ENCODE measurements around the gene OASL.

DNA sequence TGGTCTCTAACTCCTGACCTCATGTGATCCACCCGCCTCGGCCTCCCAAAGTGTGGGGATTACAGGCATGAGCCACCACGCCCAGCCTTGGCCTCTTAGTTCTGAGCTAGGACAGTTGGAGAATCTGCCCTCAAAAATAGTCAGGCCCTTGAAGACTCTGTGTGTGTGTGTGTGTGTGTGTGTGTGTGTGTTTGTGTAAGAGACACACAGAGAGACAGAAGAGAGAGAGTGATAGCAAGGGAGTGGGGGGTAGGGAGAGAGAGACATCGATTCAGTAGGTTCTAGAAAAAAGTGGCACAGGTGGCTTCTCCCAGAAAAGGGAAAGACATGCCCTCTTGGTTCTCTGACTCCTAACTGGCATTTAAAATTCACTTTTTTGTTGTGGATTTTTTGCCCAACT, 55.3 kb downstream of the OASL start:
- TF ChIP-seq, protein P1, sequence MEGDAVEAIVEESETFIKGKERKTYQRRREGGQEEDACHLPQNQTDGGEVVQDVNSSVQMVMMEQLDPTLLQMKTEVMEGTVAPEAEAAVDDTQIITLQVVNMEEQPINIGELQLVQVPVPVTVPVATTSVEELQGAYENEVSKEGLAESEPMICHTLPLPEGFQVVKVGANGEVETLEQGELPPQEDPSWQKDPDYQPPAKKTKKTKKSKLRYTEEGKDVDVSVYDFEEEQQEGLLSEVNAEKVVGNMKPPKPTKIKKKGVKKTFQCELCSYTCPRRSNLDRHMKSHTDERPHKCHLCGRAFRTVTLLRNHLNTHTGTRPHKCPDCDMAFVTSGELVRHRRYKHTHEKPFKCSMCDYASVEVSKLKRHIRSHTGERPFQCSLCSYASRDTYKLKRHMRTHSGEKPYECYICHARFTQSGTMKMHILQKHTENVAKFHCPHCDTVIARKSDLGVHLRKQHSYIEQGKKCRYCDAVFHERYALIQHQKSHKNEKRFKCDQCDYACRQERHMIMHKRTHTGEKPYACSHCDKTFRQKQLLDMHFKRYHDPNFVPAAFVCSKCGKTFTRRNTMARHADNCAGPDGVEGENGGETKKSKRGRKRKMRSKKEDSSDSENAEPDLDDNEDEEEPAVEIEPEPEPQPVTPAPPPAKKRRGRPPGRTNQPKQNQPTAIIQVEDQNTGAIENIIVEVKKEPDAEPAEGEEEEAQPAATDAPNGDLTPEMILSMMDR (IDR thresholded peaks at IDR 0.05), result no peak
- TF ChIP-seq ZFX (IDR thresholded peaks at IDR 0.05; ENCODE audit: borderline replicate concordance), result no peak

Measured in 22Rv1 (cell line).